Hematopoietic multipotent progenitor cell treated with erythropoietin and hydrocortisone succinate and interleukin-3 and kit ligand, for 4 days (in vitro differentiated cells): ENCODE results near the gene PLXNB2.

Experiments
- DNase-seq: peaks from one replicate; pipeline ENCODE4 v3.0.0-alpha.2; 2015

PLXNB2 gene

GRCh38 chr22:50249341-50250248, 57.9 kb downstream of the PLXNB2 start:
- DNase-seq: no peak

DNA sequence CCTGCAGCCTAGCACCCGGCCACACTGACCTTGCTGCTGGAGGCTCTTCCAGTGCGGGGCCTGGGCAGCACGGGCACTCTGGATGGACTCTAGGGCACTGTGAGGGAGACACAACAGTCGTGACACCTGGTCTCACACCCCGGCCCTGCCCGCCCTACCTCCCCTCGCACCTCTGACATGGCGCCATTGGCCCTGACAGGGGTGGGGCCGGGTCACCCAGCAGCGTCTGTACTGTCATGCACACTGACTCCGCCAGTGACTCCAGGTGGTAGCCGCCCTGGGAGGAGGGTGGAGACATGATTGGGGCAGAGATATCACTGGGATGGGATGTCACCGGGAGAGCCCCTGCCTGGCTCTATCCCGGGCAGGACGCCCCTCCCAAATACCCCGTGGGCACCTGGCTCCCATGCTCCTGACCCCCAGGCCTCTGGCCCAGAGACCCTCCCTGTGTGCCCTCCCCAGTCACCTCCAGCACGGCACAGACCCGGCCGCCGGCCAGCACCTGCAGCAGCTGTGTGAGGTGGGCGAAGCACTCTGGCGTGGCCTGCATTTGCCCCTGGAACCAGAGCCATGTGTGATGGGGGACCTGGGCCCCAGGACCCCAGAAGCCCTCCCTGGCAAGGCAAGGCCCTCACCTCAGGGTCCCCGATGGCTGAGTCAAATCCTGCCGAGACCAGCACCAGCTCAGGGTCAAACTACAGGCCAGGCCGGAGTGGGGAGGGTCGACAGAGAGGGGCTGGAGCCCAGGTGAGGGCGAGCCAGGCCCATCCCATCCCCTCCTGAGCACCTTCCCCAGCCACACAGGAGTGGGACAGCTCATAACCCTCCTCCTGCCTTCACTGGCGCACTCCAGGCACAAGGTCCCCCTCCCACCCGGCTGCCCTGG, 59.0 kb downstream of the PLXNB2 start:
- DNase-seq: no peak

DNA sequence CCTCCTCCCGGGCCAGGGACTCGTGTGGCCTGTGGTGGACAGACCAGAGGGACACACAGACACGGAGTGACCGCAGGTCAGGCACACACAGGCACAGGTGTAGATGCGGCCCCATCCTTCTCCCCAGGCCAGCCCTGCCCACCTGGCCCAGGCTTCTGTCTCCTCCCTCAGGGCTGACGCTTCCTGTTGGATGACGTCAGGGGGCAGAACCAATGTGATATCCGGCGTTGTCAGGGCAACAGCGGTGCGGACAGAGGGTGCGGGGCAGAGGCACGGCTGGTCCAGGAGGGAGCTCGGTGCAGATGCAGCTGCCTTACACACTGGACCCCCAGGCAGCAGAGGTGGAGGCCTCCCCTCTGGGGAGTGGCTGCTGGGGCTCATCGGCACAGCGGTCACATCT, 59.7 kb downstream of the PLXNB2 start:
- DNase-seq: peak; percentile 60

GRCh38 chr22:50246242-50247175, 60.9 kb downstream of the PLXNB2 start:
- no peak for DNase-seq

- DNase-seq: no peak
These were observed 62.0 kb downstream of the PLXNB2 start for GRCh38 chr22:50245214-50246072.

DNA sequence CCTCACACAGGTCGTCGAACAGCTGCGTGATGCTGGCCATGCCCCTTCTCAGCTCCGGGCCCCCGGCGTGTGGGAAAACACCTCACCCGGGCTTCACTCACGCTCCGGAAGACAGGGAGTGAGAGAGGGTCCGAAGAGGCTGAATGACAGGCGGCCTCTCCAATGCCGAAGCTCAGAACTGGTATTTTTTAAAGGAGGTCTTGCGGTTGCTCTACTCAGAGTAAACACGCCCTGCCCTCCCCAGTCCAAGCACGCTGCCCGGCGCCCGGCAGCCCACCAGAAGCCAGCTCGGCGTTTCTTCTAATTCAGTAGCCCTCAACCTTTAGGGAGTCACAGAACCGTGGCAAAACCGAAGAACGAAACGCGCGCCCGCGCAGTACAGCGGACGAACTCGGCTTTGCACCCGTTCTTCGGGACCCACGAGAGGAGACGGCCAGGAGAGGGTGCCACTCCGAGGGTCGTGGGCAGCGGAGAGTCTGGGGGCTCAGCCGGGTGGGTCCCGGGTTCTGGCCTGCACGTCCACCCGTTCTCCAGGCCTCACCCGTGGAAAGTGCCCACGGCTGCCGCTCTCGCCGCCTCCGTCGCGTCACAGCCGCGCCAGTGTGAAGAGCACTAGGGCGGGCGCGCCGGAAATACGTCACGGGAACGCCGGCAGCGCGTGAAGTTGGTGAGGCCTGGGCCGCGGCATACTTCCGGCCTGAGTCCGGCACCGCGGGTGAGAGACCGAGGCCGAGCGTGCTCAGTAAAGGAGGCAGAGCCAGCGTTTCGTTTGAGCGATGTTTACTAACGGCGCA, 62.8 kb downstream of the PLXNB2 start, which contains the start of gene TUBGCP6:
TUBGCP6 (minus strand) TSS at position 604 of the 794 bp plus-strand sequence; CDS start at position 40, 564 bp downstream.
- DNase-seq: peak; percentile 97

GRCh38 chr22:50243685-50244419, 63.6 kb downstream of the PLXNB2 start:
- DNase-seq: peak; percentile 37

GRCh38 chr22:50242406-50242949, 65.0 kb downstream of the PLXNB2 start:
- no peak for DNase-seq

DNA sequence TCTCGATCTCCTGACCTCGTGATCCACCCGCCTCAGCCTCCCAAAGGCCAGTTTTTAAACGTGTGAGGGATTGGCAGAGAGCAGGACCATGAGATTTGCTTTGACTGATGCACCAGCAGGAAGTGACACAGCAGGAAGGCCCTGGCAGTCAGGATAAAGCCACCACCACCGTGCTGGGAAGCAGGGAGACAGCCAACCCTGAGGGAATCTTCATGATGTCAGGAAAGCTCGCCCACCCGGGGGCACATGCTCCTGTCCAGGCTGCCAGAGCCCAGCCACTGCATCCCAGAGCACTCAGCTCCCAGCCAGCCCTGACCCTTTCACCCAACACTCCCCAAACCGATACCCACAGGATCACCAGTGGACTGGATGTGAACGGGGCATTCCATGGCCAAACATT, 68.7 kb downstream of the PLXNB2 start:
- no peak for DNase-seq

- DNase-seq: peak; percentile 60
These were observed 70.6 kb downstream of the PLXNB2 start for GRCh38 chr22:50236731-50237409.

DNA sequence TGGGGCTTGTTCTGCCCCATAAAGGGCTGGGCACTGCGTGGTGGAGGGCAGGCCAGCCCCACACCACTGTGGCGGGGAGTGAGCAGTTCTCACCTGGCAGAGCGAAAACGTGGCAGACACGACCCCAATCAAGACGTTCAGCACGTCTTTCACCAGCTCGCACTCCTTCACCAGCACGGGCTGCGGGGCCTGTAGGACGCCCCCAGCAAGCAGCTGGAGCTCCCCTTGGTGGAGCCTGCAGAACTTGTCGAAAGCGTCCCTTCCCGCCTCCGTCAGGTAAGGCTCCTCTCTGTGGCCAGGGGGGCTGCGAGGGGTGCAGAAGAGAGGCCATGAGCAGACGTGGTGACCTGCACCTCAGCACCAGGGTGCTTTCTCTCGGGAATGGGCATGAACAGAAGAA, 74.2 kb downstream of the PLXNB2 start:
- DNase-seq: no peak

GRCh38 chr22:50232481-50233151, 74.8 kb downstream of the PLXNB2 start:
- no peak for DNase-seq

- no peak for DNase-seq
These were observed 78.1 kb downstream of the PLXNB2 start for GRCh38 chr22:50229370-50229769.

DNA sequence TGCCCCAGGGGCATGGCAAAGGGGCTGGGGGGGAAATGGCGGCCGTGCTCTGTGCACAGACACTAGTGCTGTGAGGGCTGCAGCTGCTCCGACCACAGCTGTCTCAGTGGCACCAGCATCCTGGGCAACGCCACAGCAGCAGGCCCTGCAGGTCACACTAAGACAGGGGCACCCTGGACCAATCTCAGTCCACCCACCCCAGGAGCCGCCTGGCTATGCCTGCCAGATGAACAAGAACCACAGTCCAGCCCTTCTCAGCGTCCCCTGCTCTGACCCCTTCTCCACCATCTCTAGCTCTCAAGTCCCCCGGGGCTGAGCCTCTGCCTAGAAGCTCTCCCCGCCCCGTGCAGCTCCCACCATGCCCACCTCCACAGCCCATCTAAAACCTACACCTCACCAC, 79.1 kb downstream of the PLXNB2 start:
- DNase-seq: no peak

GRCh38 chr22:50227579-50228215, 79.7 kb downstream of the PLXNB2 start:
- DNase-seq: no peak

DNA sequence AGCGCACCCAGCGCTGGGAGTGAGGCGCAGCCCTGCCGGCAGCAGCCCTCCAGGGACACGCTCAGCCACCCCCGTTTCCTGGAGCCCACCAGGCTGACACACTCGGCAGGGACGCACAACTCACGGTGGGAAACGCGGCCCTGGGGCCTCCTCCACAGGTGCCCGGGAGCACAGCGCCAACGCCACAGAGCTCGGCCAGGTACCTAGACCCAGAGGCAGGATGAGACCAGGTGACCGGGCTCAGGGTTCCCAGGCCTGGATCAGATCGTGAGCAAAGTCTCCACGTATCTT, 80.6 kb downstream of the PLXNB2 start:
- no peak for DNase-seq

DNA sequence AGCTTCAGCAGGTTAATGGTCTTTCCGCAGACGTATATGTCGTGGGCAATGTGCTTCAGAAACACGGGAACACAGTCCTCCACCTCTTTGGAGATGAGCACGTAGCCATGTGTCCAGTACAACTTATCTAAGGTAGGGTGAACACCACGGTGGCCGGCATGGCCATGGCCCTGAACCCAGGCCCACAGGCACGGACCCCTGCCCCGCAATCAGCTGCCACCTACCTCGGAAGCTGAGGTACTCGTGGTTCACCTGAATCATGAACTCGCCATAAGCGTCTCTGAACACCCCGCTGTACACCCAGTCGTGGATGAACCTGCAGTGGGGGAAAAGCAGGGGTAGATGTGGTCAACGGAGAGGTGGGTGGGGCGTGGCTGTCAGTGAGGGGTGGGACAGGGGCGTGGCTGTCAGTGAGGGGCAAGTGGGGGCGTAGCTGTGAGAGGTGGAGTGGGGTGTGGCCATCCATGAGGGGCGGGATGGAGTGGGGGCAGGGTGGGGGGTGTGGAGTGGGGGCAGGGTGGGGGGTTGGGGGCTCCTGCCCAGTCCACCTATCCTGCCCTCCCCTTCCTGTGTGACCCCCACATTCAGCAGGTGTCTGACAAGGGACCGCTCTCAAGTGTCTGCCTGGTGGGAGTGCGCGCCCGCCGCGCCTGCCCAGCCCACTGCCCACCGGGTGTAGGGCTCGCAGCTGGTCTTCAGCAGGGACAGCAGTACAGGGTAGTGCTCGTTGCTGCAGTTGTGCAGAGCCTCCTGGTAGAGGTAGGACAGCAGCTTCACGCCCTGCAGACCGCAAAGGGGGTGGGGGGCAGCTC, 81.2 kb downstream of the PLXNB2 start:
- DNase-seq: no peak
